NCI-H524 treated with DMSO at 0.1 percent for 48 hours (cell line): Measurements from ENCODE around the gene OGFOD2.

Experiments used
- DNase-seq: peaks from one replicate; lab custom pipeline; 2025; lab: John Stamatoyannopoulos, UW

The OGFOD2 gene

DNA sequence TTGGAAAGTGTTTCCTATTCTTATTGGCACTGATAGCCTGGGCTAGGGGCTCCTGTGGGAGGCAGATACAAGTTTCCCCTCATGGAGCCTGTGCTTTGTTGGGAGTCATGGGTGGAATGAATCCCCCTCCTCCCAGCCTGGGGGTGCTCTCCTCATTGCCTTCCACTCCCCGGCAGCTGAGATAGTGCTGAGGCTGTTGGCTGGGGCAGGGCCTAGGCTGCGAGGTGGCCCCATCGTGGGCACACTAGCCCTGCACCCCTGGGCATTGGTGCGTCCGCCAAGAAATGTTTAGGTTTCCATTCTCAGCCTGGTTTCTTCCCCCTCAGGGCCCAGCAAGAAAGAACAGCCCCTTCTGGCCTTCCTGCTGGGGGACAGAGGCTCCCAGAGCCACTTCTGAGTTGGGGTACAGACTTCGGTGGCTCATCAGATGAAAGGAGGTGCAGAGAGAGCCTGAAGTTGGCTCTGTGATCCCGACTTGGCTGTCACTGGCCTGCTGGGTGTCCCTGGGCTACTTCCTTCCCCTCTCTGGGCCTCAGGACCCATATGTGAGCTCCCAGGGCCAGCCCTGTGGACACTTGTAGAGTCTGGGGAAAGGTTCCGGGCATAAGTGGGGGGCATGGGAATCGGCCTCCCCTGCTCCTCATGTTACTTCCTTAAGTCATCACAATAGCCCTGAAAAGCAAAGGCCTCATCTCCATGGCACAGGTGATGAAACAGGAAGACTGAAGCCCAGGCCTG, 2.8 kb downstream of the OGFOD2 start:
- DNase-seq: no peak

DNA sequence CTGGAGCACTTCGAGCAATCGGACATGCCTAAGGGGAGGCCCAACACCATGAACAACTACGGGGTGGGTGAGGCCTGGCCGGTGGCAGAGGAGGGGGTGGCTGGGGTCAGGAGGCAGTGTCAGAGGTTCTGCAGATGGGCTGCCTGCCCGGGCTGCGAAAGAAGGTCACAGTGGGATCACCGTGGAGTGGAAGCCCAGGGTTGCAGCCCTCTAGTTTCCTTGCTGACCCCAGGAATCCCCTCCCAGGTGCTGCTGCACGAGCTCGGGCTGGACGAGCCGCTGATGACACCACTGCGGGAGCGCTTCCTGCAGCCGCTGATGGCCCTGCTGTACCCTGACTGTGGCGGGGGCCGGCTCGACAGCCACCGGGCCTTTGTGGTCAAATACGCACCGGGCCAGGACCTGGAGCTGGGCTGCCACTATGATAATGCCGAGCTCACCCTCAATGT, 3.5 kb downstream of the OGFOD2 start:
- no peak for DNase-seq

- DNase-seq: no peak
These were observed 4.2 kb downstream of the OGFOD2 start for GRCh38 chr12:122979001-122979907.

GRCh38 chr12:122979908-122980182, 4.8 kb downstream of the OGFOD2 start:
- DNase-seq: no peak

- no peak for DNase-seq
These were observed 5.4 kb downstream of the OGFOD2 start, which contains the start of gene ARL6IP4 for GRCh38 chr12:122980183-122981035. Gene ARL6IP4, plus strand, starts transcription at chr12:122980681. Its CDS starts 459 bp downstream, at chr12:122981140.

- no peak for DNase-seq
These were observed 6.0 kb downstream of the OGFOD2 start for GRCh38 chr12:122981036-122981471.

DNA sequence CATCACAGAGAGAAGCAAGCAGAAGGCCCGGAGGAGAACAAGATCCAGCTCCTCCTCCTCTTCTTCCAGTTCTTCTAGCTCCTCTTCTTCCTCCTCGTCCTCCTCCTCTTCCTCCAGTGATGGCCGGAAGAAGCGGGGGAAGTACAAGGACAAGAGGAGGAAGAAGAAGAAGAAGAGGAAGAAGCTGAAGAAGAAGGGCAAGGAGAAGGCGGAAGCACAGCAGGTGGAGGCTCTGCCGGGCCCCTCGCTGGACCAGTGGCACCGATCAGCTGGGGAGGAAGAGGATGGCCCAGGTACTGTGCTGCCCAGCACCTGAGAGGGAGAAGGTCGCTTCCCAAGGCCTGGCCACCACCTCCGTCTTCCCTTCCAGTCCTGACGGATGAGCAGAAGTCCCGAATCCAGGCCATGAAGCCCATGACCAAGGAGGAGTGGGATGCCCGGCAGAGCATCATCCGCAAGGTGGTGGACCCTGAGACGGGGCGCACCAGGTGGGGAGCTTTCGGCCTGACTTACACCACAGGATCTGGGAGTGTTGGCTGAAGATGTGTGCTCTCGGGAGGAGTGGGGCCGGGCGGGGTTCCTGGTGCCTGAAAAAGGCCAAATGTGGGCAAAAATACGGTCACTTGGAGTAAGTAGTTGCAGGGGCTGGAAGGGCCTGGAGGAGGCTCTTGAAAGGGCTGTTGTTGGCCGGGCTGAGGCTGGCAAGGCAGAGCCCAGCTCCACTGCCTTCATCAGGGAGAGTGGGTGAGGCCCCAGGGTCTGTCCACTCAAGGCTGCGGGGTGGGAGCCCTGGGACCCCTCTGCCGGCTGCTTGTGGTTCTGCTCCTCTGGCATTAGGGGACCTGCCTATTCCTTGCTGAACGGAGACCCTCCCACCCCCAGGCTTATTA, 6.8 kb downstream of the OGFOD2 start:
- DNase-seq: no peak

GRCh38 chr12:122982477-122982815, 7.4 kb downstream of the OGFOD2 start:
- no peak for DNase-seq

DNA sequence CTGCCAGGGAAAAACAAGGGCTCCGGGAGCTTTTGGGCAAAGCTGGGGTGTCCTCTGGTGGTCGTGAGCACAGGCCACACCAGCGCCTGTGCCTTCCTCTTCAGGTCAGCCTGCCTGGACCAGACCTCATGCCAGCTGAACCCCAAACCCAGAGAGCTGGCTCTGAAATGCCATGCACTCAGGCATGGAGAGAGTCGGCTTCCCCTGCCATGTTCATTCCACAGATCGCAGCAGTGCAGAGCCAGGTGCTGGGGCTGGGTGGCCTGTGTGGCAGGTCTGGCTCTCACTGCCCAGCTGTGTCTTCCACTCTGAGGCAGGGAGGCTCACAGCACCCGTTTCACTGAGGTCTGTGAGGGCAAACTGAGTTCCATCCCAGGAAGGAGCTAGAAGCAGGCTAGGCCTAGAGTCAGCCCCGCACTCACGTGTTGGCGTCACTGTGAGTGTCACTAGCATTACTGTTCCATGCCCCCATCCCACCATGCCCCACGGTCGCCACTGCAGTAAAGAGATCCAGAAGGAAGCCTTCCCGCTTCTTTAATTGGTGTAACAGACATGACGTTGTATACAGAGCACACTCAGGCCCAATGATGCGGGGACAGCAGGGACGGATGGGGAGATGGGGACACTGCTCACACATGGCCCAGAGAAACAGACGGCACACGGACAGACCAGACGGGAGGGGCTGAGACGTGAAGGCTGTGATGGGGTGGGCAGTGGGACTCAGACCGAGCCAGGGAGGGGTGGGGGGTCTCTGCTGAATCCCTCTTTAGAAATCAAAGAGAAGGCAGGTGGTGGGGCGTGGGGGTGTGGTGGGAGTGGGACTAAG, 8.1 kb downstream of the OGFOD2 start:
- no peak for DNase-seq

- no peak for DNase-seq
These were observed 8.9 kb downstream of the OGFOD2 start for GRCh38 chr12:122983789-122984515.

GRCh38 chr12:122984612-122985337, 9.7 kb downstream of the OGFOD2 start:
- no peak for DNase-seq

- no peak for DNase-seq
These were observed 10.6 kb downstream of the OGFOD2 start for GRCh38 chr12:122985338-122986257.

- DNase-seq: no peak
These were observed 11.3 kb downstream of the OGFOD2 start for GRCh38 chr12:122986258-122986871.

DNA sequence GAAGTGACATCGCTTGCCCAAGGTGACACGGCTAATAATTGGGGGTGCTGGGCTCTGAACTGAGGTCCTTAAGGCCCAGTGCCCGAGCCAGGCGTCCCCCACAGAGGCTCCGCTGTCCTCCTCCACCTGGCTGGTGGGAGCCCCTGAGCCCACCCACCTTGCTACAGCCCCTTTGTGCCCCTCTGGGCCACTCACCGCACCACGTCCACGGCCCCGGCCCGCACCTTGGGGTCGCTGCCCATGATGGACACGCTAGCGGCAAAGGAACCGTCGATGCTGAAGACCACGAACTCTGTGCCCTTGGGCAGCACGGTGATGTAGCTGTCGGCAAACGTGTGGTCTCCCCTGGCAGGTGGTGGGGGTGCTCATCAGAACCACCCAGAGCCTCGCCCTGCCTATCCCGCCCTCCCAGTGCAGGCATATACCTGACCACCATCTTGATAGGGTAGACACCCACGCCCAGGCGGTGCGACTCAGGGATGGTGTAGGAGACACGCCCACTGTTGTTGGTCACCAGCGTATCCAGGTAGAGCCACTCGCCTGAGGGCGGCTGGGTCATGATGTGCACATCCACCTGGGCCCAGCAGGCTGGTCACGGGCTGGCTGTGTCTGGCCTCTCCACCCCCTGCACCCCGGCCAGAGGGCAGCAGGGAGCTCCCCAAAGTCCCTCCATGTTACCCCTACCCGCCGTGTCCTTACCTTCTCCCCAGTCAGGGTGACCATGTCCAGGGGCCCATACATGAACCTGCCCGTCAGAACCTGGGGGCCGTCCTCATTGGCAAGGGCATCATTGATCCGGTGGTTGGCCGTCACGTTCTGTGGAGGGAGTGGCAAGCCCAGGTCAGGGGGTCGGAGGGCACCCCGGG, 12.3 kb downstream of the OGFOD2 start:
- no peak for DNase-seq

GRCh38 chr12:122988036-122988435, 13.0 kb downstream of the OGFOD2 start:
- DNase-seq: no peak

GRCh38 chr12:122988612-122989212, 13.7 kb downstream of the OGFOD2 start:
- no peak for DNase-seq
